HG02759 (cell line): ENCODE results near the gene MTHFS.
"Not testable (repeated sequence)": the region's sequence is repeated elsewhere in the genome, so short reads cannot be mapped to it uniquely, and the experiment has no call there.

Experiments used
- ATAC-seq: cut with Tn5 transposase; IDR thresholded peaks from one replicate; pipeline ENCODE4 v1.9.1; 2021; ENCODE audit warnings: mild to moderate bottlenecking, moderate library complexity; ENCODE audit not compliant: unreplicated experiment

MTHFS gene

GRCh38 chr15:79916502-79917132 lies 19.8 kb upstream of the MTHFS start:
- no peak for ATAC-seq

DNA sequence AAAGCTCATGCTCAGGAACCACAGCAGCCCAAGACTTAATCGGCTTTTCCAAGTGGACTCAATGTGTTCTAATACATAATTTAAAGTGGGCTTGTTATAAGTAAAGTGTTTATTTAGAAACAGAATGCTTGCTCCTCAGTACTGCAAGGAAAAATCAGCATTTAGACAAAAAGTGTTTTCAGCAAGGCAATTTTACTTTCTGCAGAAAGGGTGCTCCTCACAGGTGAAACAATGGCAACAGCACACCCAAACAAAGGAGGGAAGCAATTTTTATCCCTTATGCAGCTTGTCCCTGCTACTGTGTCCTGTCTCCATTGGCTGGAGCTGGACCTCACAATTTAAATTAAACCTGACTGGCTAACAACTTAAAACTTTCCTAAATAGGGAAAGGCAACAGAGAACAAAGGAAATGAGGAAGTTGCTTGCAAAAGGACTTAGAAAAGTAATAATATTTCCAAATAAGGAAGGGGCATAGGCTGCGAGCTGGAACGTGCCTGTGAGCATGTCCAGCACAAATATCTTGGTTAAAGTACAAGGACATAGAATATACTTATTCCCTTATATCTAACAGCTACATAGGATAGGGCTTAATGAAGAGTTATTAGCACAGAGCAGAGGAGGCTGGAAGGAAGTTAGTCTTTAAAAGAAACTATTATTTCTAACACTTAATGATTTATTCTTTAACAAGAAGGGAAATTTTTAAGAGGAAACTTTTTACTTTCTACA lies 19.1 kb upstream of the MTHFS start:
- not testable (repeated sequence) for ATAC-seq

- ATAC-seq = no peak
These were observed 17.9 kb upstream of the MTHFS start for GRCh38 chr15:79914728-79915127.

- peak; percentile 85 for ATAC-seq
These were observed 12.9 kb upstream of the MTHFS start for GRCh38 chr15:79909556-79910335.

- no peak for ATAC-seq
These were observed 7.5 kb upstream of the MTHFS start for GRCh38 chr15:79904271-79904670.

DNA sequence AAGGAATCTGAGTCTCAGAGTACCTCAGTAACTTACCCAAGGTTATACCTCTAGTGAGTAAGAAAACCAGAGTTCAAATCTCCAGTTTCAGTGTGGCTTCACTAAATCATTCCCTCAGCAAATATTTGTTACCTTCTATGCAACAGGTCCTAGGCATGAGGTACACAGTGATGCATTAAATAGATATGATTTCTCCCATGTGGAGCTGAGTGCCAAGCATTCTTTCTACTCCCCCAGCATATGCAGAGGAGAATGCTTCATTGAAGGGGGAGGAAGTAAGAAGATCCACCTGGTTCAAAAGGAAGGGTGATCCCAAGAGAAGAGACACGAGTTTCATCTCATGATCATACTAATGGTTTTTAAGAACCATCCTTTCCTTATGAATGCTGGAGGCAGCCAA lies 6.8 kb upstream of the MTHFS start:
- no peak for ATAC-seq

GRCh38 chr15:79903144-79903543 lies 6.3 kb upstream of the MTHFS start:
- ATAC-seq = no peak

DNA sequence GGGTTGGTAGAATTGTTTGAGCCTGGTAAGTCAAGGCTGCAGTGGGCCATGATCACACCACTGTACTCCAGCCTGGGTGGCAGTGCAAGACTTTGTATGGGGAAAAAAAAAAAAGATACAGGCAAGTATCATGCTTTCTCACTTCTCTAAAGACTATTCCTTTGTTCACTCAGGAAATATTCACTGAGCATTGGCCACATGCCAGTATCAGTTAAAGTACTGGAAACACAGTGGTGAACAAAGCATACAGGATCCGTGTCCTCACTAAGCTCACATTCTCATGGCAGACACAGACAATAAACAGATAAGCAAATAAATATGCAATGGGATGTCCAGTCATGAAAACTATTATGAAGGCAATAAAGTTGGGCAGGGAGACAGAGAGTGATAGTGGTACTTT lies 5.1 kb upstream of the MTHFS start:
- no peak for ATAC-seq

- ATAC-seq = not testable (repeated sequence)
These were observed 4.1 kb upstream of the MTHFS start for GRCh38 chr15:79900818-79901378.

GRCh38 chr15:79900087-79900486 lies 3.3 kb upstream of the MTHFS start:
- no peak for ATAC-seq

DNA sequence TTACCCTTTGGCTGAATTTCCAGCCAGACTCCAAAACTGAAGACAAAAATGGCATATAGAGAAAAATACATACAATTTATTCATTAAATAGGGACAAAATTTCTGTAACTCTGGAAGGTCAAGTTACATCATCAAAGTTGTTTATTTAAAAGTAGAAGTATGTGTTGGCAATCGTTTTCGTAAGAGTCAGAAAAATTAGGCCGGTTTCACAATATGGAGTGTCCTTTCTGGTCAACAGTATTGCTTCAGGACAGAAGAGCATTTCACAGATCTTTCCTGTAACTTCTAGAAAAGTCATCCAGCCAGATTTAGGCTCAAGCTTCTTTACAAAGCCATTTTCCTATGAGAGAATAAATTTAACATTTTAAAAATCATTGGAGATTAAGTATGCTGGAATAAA lies 2.0 kb upstream of the MTHFS start:
- not testable (repeated sequence) for ATAC-seq

- ATAC-seq = no peak
These were observed 1.6 kb upstream of the MTHFS start for GRCh38 chr15:79898369-79898768.

DNA sequence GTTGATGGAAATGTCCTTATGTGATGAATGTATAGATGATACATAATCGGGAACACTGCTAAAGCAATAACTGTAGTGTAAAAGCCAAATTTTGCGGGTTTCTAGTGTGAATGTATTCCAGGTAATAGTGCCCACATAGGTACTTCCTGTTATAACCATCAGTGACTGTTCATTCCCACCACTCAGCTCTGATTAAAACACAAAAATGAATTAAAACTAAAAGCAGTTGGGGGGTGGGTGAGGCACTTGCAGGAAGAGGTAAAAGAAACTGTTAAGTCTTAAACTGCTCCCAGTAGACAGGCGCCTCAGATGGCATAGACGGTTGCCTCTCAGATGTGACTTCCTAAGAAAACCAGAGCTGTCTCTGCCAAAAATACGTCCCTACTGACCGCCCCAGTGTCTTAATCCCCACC lies 893 bp upstream of the MTHFS start:
- ATAC-seq = no peak

DNA sequence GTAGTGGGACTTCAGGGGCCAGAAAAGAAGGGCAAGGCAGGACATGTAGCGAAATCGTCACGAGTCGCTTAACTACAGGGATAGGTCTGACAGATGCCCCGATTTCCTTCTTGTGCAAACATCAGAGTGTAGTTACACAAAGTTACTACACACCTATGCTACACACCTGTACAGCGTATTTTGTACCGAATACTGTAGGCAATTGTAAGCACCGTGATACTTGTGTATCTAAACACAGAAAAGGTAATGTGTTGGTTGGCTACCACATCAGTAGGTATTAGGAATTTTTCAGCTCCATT lies 515 bp upstream of the MTHFS start:
- no peak for ATAC-seq

- ATAC-seq = no peak
These were observed 632 bp downstream of the MTHFS start for GRCh38 chr15:79896131-79896633.

DNA sequence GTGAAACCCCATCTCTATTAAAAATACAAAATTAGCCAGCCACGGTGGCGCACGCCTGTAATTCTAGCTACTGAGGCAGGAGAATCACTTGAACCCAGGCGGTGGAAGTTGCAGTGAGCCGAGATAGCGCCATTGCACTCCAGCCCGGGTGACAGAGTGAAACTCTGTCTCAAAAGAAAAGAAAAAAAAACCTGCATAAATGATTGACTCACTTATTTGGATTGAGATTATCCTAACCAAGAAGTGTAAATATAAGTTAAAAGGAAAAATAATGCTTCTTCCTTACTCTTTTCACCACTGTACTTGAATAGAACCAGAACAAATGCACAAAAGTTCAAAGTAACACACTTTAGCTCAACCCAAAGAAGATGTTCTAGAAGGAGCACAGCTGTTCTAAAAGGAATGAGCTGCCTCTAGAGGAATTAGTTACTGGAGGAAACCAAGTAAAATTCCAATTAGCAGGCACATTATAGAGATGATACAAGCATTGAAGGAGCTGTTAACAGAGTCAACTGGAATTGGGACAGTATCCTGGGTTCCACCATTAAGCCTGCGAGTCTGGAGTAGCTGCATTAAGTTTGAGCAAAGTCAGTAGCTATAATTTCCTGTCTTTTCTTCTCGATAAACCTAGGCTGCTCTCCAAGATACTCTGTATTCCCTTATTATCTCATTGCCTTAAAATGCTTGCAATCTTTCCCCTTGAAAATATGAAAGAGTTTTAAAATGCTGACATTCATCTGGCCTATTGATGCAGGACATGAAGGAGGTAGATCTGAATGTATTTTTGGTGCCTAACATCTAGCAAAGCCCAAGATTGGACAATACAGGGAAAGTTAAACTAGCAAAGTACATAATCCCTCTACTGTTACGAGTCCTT lies 9.5 kb downstream of the MTHFS start:
- ATAC-seq = no peak

DNA sequence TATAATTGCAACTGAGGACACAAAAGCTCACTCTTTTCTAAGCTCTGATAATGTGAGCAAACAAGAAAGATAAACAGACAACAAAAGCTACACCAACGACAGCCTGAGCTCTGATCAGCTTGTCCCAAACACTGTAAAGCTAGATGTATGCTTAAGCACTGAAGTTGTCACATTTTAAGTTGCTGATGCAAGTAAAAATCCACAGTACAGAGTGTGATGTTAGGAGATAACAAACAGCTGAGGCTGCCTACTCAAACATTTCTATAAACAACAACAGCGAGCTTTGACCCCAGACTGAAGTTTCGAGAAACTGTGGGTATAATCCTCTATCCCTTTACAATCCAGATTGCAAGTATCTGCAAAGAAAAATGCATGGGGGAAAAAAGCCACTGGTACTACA lies 10.7 kb downstream of the MTHFS start:
- ATAC-seq = no peak

DNA sequence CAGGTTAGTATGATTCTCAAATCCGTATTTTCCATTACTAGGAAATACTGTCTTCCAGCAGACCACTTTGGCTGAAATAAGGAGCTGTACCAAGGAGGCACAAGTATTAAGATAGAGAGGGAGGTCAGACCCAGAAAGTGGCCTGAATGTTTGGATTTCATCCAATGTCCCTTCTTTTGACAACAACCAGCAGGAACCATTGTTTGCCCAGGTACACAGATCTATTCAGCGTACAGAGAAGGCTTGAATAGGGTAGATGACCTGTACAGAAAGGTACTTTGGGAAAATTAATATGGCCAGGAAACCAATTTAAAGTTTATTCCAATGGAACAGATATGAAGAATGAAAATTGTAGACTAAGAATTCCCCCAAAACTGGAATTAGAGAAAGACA lies 12.6 kb downstream of the MTHFS start:
- no peak for ATAC-seq

GRCh38 chr15:79883579-79884203 lies 13.1 kb downstream of the MTHFS start:
- ATAC-seq = no peak

DNA sequence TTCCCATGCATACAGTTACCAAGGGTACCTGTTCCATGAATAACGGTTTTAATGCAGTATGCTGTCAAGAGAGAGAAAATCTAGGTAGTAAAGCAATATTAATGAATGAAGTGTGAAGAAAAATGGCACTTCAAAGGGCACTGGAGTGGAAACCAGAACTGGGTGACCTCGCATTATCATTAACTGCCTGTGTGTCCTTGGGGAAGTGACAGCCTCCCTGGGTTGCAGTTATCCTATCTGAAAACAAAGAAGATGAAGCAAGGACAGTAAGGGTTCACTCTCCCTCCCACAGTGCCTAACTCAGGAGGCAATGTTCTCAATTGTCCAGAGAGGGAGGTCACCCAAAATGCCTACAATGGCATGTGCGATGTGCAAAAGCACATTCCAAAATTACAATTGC lies 15.1 kb downstream of the MTHFS start:
- ATAC-seq = no peak
